ENCODE data around the gene DAPK1.

DAPK1 gene

GRCh38 chr9:87668222-87668621, 170.6 kb downstream of the DAPK1 start:
- H3K27ac ChIP-seq: no peak overlapping the region
- H3K36me3 ChIP-seq: peaks cover 3% of the 10 kb centered on the region; the same call in 1 of the 2 replicates
- H3K27me3 ChIP-seq (ENCODE audit: insufficient read depth, low read depth, severe bottlenecking): no peaks in the 10 kb centered on the region
- no peak overlapping the region for H3K4me3 ChIP-seq (ENCODE audit: low read depth, low read length)
- no peak for DNase-seq
- peaks cover 7% of the 10 kb centered on the region for H3K9me3 ChIP-seq (ENCODE audit: severe bottlenecking)
- no peak for TF ChIP-seq CTCF (IDR thresholded peaks at IDR 0.05; ENCODE audit: low read depth, low read length)

GRCh38 chr9:87668722-87669121, 171.1 kb downstream of the DAPK1 start:
- H3K4me3 ChIP-seq (ENCODE audit: low read depth, low read length): no peak overlapping the region
- H3K27me3 ChIP-seq (ENCODE audit: insufficient read depth, low read depth, severe bottlenecking): no peaks in the 10 kb centered on the region

GRCh38 chr9:87670572-87671264, 173.1 kb downstream of the DAPK1 start:
- Histone ChIP-seq H3K27ac (no peak overlapping the region), H3K27me3 (ENCODE audit: insufficient read depth, low read depth, severe bottlenecking) (no peaks in the 10 kb centered on the region), H3K36me3 (peaks cover 3% of the 10 kb centered on the region; the same call in 1 of the 2 replicates), H3K9me3 (ENCODE audit: severe bottlenecking) (peaks cover 7% of the 10 kb centered on the region), H3K4me3 (ENCODE audit: low read depth, low read length) (no peak overlapping the region)
- no peak for TF ChIP-seq CTCF (IDR thresholded peaks at IDR 0.05; ENCODE audit: low read depth, low read length)
- no peak for DNase-seq

More at GRCh38 chr9:87668722-87669121, 171.1 kb downstream of the DAPK1 start:
- DNase-seq: no peak
- peaks cover 3% of the 10 kb centered on the region; the same call in 1 of the 2 replicates for H3K36me3 ChIP-seq
- TF ChIP-seq CTCF (IDR thresholded peaks at IDR 0.05; ENCODE audit: low read depth, low read length): no peak
- peaks cover 7% of the 10 kb centered on the region for H3K9me3 ChIP-seq (ENCODE audit: severe bottlenecking)
- no peak overlapping the region for H3K27ac ChIP-seq

GRCh38 chr9:87671478-87671877, 173.8 kb downstream of the DAPK1 start:
- H3K27ac ChIP-seq: no peak overlapping the region
- peaks cover 7% of the 10 kb centered on the region for H3K9me3 ChIP-seq (ENCODE audit: severe bottlenecking)
- no peak overlapping the region for H3K4me3 ChIP-seq (ENCODE audit: low read depth, low read length)
- TF ChIP-seq CTCF (IDR thresholded peaks at IDR 0.05; ENCODE audit: low read depth, low read length): no peak
- H3K36me3 ChIP-seq: peaks cover 3% of the 10 kb centered on the region; the same call in 1 of the 2 replicates
- H3K27me3 ChIP-seq (ENCODE audit: insufficient read depth, low read depth, severe bottlenecking): no peaks in the 10 kb centered on the region
- DNase-seq: no peak

- no peak overlapping the region for H3K4me3 ChIP-seq (ENCODE audit: low read depth, low read length)
- no peak overlapping the region for H3K27ac ChIP-seq
- no peaks in the 10 kb centered on the region for H3K27me3 ChIP-seq (ENCODE audit: insufficient read depth, low read depth, severe bottlenecking)
- no peak for DNase-seq
- no peaks in the 10 kb centered on the region; the same call in 1 of the 2 replicates for H3K36me3 ChIP-seq
- peaks cover 4% of the 10 kb centered on the region for H3K9me3 ChIP-seq (ENCODE audit: severe bottlenecking)
- no peak for TF ChIP-seq CTCF (IDR thresholded peaks at IDR 0.05; ENCODE audit: low read depth, low read length)
Measured at GRCh38 chr9:87671925-87672324, 174.3 kb downstream of the DAPK1 start.

- Histone ChIP-seq H3K27ac (no peak overlapping the region), H3K9me3 (ENCODE audit: severe bottlenecking) (no peaks in the 10 kb centered on the region), H3K36me3 (no peaks in the 10 kb centered on the region; the same call in 1 of the 2 replicates), H3K4me3 (ENCODE audit: low read depth, low read length) (no peak overlapping the region), H3K27me3 (ENCODE audit: insufficient read depth, low read depth, severe bottlenecking) (no peaks in the 10 kb centered on the region)
- TF ChIP-seq CTCF (IDR thresholded peaks at IDR 0.05; ENCODE audit: low read depth, low read length): no peak
- DNase-seq: no peak
Measured at GRCh38 chr9:87672586-87672985, 174.9 kb downstream of the DAPK1 start.
